Neural cell (in vitro differentiated cells): ENCODE measurements around the gene RAB5B. TPM values are rescaled to one million over a fixed set of nuclear protein-coding genes. Genes with fewer than 3 reads are reported as not detected.

Experiments used
- H2AFZ ChIP-seq: fragments of 200-600, 300-800 bp; sonication (generic), shearing (Covaris generic); 2 replicates; pipeline ENCODE4 v1.6.0; 2014; ENCODE audit warnings: low read depth, mild to moderate bottlenecking, antibody characterized with exemption, low read length, moderate library complexity
- H3F3A ChIP-seq: fragments of 200-600 bp; shearing (Covaris generic); 2 replicates; pipeline ENCODE4 v1.6.1; 2016; ENCODE audit warnings: mild to moderate bottlenecking, moderate library complexity, mixed read lengths, antibody characterized with exemption, low read length; ENCODE audit not compliant: insufficient read depth, poor library complexity, severe bottlenecking
- H3K27ac ChIP-seq: fragments of 200-600, 300-800 bp; sonication (generic), shearing (Covaris generic); 2 replicates; pipeline ENCODE4 v1.5.1; 2014; ENCODE audit warnings: mild to moderate bottlenecking, low read length, moderate library complexity
- H3K27me3 ChIP-seq: fragments of 300-800, 200-600 bp; sonication (generic), shearing (Covaris generic); 2 replicates; pipeline ENCODE4 v1.6.0; 2014; ENCODE audit warnings: mild to moderate bottlenecking, low read depth, low read length, moderate library complexity; ENCODE audit not compliant: insufficient read depth
- H3K36me3 ChIP-seq: fragments of 300-800, 200-600 bp; sonication (generic), shearing (Covaris generic); 2 replicates; pipeline ENCODE4 v1.5.1; 2014; ENCODE audit warnings: mild to moderate bottlenecking, antibody characterized with exemption, low read length, moderate library complexity; ENCODE audit not compliant: insufficient read depth
- H3K4me2 ChIP-seq: fragments of 300-800, 200-600 bp; sonication (generic), shearing (Covaris generic); 2 replicates; pipeline ENCODE4 v1.6.0; 2014; ENCODE audit warnings: mild to moderate bottlenecking, low read length
- H3K4me3 ChIP-seq: fragments of 300-800, 200-600 bp; sonication (generic), shearing (Covaris generic); 2 replicates; pipeline ENCODE4 v1.5.1; 2014; ENCODE audit warnings: mild to moderate bottlenecking, low read length, moderate library complexity
- H3K79me2 ChIP-seq: fragments of 200-600 bp; shearing (Covaris generic); replicated peaks from 2 replicates; pipeline ENCODE4 v1.6.0; 2014; ENCODE audit warnings: mild to moderate bottlenecking, low read length, moderate library complexity; ENCODE audit not compliant: insufficient read depth
- H3K9ac ChIP-seq: fragments of 300-800, 200-600 bp; sonication (generic), shearing (Covaris generic); 2 replicates; pipeline ENCODE4 v1.6.1; 2016; ENCODE audit warnings: mild to moderate bottlenecking, low read length, mixed read lengths
- H3K9me2 ChIP-seq: fragments of 200-600 bp; shearing (Covaris generic); 2 replicates; pipeline ENCODE4 v1.6.1; 2016; ENCODE audit warnings: mild to moderate bottlenecking, low read length, mixed read lengths; ENCODE audit not compliant: insufficient read depth
- H3K9me3 ChIP-seq: fragments of 200-600, 300-800 bp; sonication (generic), shearing (Covaris generic); 2 replicates; pipeline ENCODE4 v1.6.1; 2016; ENCODE audit warnings: mild to moderate bottlenecking, mixed run types, low read length, moderate library complexity, mixed read lengths
- H4K20me1 ChIP-seq: fragments of 200-600 bp; shearing (Covaris generic); 2 replicates; pipeline ENCODE4 v1.6.1; 2016; ENCODE audit warnings: mild to moderate bottlenecking, mixed run types; ENCODE audit not compliant: insufficient read depth
- CTCF ChIP-seq: fragments of 450-650 bp; IDR thresholded peaks from 2 replicates; pipeline ENCODE4 v1.5.1; 2014; ENCODE audit warnings: antibody characterized with exemption, mild to moderate bottlenecking, moderate library complexity; ENCODE audit not compliant: poor library complexity, severe bottlenecking
- EP300 ChIP-seq: fragments of 450-650 bp; conservative IDR thresholded peaks from 2 replicates; pipeline ENCODE4 v1.6.1; 2014; ENCODE audit warnings: antibody characterized with exemption, mild to moderate bottlenecking, moderate library complexity; ENCODE audit not compliant: poor library complexity, severe bottlenecking
- EZH2 ChIP-seq: fragments of 200-600, 300-800 bp; shearing (Covaris generic), sonication (generic); IDR thresholded peaks from 2 replicates; pipeline ENCODE4 v1.6.1; 2014; ENCODE audit warnings: antibody characterized with exemption, low read length, borderline replicate concordance, mild to moderate bottlenecking; ENCODE audit not compliant: insufficient read depth, poor library complexity, severe bottlenecking
- MXI1 ChIP-seq: fragments of 450-650 bp; conservative IDR thresholded peaks from 2 replicates; pipeline ENCODE4 v1.6.1; 2014; ENCODE audit warnings: antibody characterized with exemption, mild to moderate bottlenecking; ENCODE audit not compliant: poor library complexity, severe bottlenecking
- RAD21 ChIP-seq: fragments of 450-650 bp; conservative IDR thresholded peaks from 2 replicates; pipeline ENCODE4 v1.6.1; 2014; ENCODE audit warnings: antibody characterized with exemption, mild to moderate bottlenecking, moderate library complexity
- SMC3 ChIP-seq: fragments of 450-650 bp; conservative IDR thresholded peaks from 2 replicates; pipeline ENCODE4 v1.6.1; 2014; ENCODE audit warnings: antibody characterized with exemption, mild to moderate bottlenecking, moderate library complexity; ENCODE audit not compliant: poor library complexity
- polyA plus RNA-seq: library from polyadenylated mRNA; depleted of rRNA; stranded (reverse); fragments of >200 nt; gene quantifications from 2 replicates; pipeline ENCODE4 v1.2.3, GENCODE V29; 2014
- TF ChIP-seq, protein P1 (sequence below): IDR thresholded peaks from 2 replicates; pipeline ENCODE4 v1.6.1; 2012; ENCODE audit warnings: borderline replicate concordance

The RAB5B gene
- polyA plus RNA-seq, 1 donor from 2014 or later, result 39.6 TPM

- Histone ChIP-seq H3K79me2 (no peaks in the 10 kb centered on the region), H3K36me3 (no peaks in the 10 kb centered on the region), H3K4me3 (no peak overlapping the region), H3K4me2 (no peak overlapping the region), H3K9me2 (no peaks in the 10 kb centered on the region), H3F3A (no peaks in the 10 kb centered on the region), H3K9me3 (no peaks in the 10 kb centered on the region), H3K27me3 (no peaks in the 10 kb centered on the region), H3K27ac (no peak overlapping the region), H3K9ac (no peak overlapping the region), H2AFZ (no peak overlapping the region), H4K20me1 (no peaks in the 10 kb centered on the region)
- TF ChIP-seq SMC3, result no peak
Observed at GRCh38 chr12:55955800-55956508, 17.9 kb upstream of the RAB5B start.

- Histone ChIP-seq H3K9ac (no peak overlapping the region), H3K4me2 (no peak overlapping the region), H3K9me3 (no peaks in the 10 kb centered on the region), H3K4me3 (no peak overlapping the region), H3K27ac (no peak overlapping the region), H3K27me3 (no peaks in the 10 kb centered on the region), H3K36me3 (no peaks in the 10 kb centered on the region), H4K20me1 (no peaks in the 10 kb centered on the region), H3K9me2 (no peaks in the 10 kb centered on the region), H3K79me2 (no peaks in the 10 kb centered on the region), H3F3A (no peaks in the 10 kb centered on the region), H2AFZ (no peak overlapping the region)
- TF ChIP-seq RAD21 (no peak), MXI1 (no peak), EP300 (no peak), CTCF (no peak), SMC3 (no peak), EZH2 (no peak)
- TF ChIP-seq, protein P1, sequence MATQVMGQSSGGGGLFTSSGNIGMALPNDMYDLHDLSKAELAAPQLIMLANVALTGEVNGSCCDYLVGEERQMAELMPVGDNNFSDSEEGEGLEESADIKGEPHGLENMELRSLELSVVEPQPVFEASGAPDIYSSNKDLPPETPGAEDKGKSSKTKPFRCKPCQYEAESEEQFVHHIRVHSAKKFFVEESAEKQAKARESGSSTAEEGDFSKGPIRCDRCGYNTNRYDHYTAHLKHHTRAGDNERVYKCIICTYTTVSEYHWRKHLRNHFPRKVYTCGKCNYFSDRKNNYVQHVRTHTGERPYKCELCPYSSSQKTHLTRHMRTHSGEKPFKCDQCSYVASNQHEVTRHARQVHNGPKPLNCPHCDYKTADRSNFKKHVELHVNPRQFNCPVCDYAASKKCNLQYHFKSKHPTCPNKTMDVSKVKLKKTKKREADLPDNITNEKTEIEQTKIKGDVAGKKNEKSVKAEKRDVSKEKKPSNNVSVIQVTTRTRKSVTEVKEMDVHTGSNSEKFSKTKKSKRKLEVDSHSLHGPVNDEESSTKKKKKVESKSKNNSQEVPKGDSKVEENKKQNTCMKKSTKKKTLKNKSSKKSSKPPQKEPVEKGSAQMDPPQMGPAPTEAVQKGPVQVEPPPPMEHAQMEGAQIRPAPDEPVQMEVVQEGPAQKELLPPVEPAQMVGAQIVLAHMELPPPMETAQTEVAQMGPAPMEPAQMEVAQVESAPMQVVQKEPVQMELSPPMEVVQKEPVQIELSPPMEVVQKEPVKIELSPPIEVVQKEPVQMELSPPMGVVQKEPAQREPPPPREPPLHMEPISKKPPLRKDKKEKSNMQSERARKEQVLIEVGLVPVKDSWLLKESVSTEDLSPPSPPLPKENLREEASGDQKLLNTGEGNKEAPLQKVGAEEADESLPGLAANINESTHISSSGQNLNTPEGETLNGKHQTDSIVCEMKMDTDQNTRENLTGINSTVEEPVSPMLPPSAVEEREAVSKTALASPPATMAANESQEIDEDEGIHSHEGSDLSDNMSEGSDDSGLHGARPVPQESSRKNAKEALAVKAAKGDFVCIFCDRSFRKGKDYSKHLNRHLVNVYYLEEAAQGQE, result no peak
Observed at GRCh38 chr12:55957106-55957859, 16.6 kb upstream of the RAB5B start.
